Lower leg skin (tissue), 3 donors: ENCODE results near the gene SLC5A6.

Experiments used
- CTCF ChIP-seq, 3 donors: fragments of 450-650 bp; IDR thresholded peaks; one replicate each; pipeline ENCODE4 v1.5.1; 2016; ENCODE audit warnings: antibody characterized with exemption in 3 of 3, mild to moderate bottlenecking in 3 of 3, moderate library complexity in 2 of 3
- POLR2A ChIP-seq, 2 donors: fragments of 450-650 bp; IDR thresholded peaks; one replicate each; pipeline ENCODE4 v1.6.1; 2016 to 2017; ENCODE audit warnings: antibody characterized with exemption in 2 of 2, mild to moderate bottlenecking in 1 of 2, moderate library complexity in 1 of 2

GRCh38 chr2:27245116-27245515, 33.0 kb upstream of the SLC5A6 start:
- TF ChIP-seq CTCF (IDR thresholded peaks at IDR 0.05) (no peak), POLR2A (IDR thresholded peaks at IDR 0.05) (no peak)
